Parathyroid adenoma (tissue), 2 donors: ENCODE results near the gene LAMB1.

Experiments used
- H2AFZ ChIP-seq: fragments of 300-600 bp; sonication (generic); one replicate; pipeline ENCODE4 v1.7.0; 2017; ENCODE audit warnings: antibody characterized with exemption, mild to moderate bottlenecking
- H3K27ac ChIP-seq: fragments of 300-600 bp; sonication (generic); one replicate; pipeline ENCODE4 v1.7.0; 2017
- H3K27me3 ChIP-seq: fragments of 300-600 bp; sonication (generic); one replicate; pipeline ENCODE4 v1.7.0; 2017; ENCODE audit warnings: low read length; ENCODE audit not compliant: control insufficient read depth, insufficient read depth
- H3K36me3 ChIP-seq: fragments of 300-600 bp; sonication (generic); one replicate; pipeline ENCODE4 v1.7.0; 2017; ENCODE audit warnings: low read length; ENCODE audit not compliant: control insufficient read depth, insufficient read depth
- H3K4me1 ChIP-seq: fragments of 300-600 bp; sonication (generic); one replicate; pipeline ENCODE4 v1.7.0; 2017; ENCODE audit warnings: control low read depth
- H3K4me2 ChIP-seq: fragments of 300-600 bp; sonication (generic); one replicate; pipeline ENCODE4 v1.7.0; 2017; ENCODE audit warnings: low read length
- H3K4me3 ChIP-seq: fragments of 300-600 bp; sonication (generic); one replicate; pipeline ENCODE4 v1.7.0; 2017; ENCODE audit warnings: low read depth, low read length
- H3K79me2 ChIP-seq: fragments of 300-600 bp; sonication (generic); one replicate; pipeline ENCODE4 v1.7.0; 2017; ENCODE audit warnings: control low read depth
- H3K9ac ChIP-seq: fragments of 300-600 bp; sonication (generic); one replicate; pipeline ENCODE4 v1.7.0; 2017; ENCODE audit warnings: mild to moderate bottlenecking
- H3K9me3 ChIP-seq: fragments of 300-600 bp; sonication (generic); one replicate; pipeline ENCODE4 v1.7.0; 2017; ENCODE audit warnings: low read length; ENCODE audit not compliant: control insufficient read depth
- CTCF ChIP-seq: fragments of 300-600 bp; sonication (generic); IDR thresholded peaks from one replicate; pipeline ENCODE4 v1.7.0; 2017; ENCODE audit warnings: antibody characterized with exemption, mild to moderate bottlenecking
- donor health status: primary hyperparathyroidism.

LAMB1 gene

DNA sequence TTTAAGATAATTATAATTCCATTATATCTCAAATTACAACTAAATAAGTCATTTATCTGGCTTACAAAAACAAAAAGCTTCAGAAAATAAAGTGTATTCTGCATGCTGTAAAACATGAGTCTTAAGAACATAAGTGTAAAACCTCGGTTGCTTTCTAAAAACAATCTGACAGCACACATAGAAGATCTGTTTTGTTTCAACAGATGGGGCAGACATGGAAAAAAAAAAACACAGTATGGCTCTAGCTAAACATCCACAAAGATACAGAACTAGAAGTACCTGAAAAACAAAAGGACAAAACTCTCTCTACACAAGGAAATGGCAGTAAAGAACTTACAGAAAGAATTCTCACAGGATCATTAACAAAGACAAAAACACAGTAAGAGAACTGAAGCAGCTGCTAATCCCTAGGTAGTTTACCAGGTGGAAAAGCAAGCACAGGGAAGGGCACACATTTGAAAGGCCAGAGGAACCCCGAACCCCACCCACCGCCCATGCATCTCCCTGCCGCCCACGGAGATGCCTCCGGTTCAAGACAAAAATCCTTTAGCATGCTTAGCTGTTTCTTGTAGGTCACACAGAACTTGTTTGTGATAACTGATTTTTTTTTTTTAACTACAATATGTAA is 69.5 kb downstream of the LAMB1 start:
- no peak overlapping the region for H3K27ac ChIP-seq
- no peak overlapping the region for H3K4me3 ChIP-seq
- H3K4me2 ChIP-seq, result no peak overlapping the region
- no peaks in the 10 kb centered on the region for H3K4me1 ChIP-seq
- H2AFZ ChIP-seq, result no peak overlapping the region
- H3K9ac ChIP-seq, result no peak overlapping the region
- no peaks in the 10 kb centered on the region for H3K27me3 ChIP-seq
- no peaks in the 10 kb centered on the region for H3K79me2 ChIP-seq
- no peaks in the 10 kb centered on the region for H3K9me3 ChIP-seq
- TF ChIP-seq CTCF, result no peak
- H3K36me3 ChIP-seq, result no peaks in the 10 kb centered on the region

- TF ChIP-seq CTCF, result no peak
- Histone ChIP-seq H2AFZ (no peak overlapping the region), H3K4me3 (no peak overlapping the region), H3K79me2 (no peaks in the 10 kb centered on the region), H3K9me3 (no peaks in the 10 kb centered on the region), H3K36me3 (no peaks in the 10 kb centered on the region), H3K4me2 (no peak overlapping the region), H3K27me3 (no peaks in the 10 kb centered on the region), H3K27ac (no peak overlapping the region), H3K9ac (no peak overlapping the region), H3K4me1 (no peaks in the 10 kb centered on the region)
These were observed 70.2 kb downstream of the LAMB1 start for GRCh38 chr7:107932805-107933204.

- no peaks in the 10 kb centered on the region for H3K9me3 ChIP-seq
- H3K27me3 ChIP-seq, result no peaks in the 10 kb centered on the region
- H3K27ac ChIP-seq, result no peak overlapping the region
- no peaks in the 10 kb centered on the region for H3K36me3 ChIP-seq
- no peaks in the 10 kb centered on the region for H3K79me2 ChIP-seq
- H3K9ac ChIP-seq, result no peak overlapping the region
- H3K4me2 ChIP-seq, result no peak overlapping the region
- TF ChIP-seq CTCF, result no peak
- no peaks in the 10 kb centered on the region for H3K4me1 ChIP-seq
- no peak overlapping the region for H2AFZ ChIP-seq
- no peak overlapping the region for H3K4me3 ChIP-seq
These were observed 71.0 kb downstream of the LAMB1 start for GRCh38 chr7:107931740-107932515.

- Histone ChIP-seq H3K79me2 (no peaks in the 10 kb centered on the region), H3K36me3 (no peaks in the 10 kb centered on the region), H3K4me3 (no peak overlapping the region), H3K27me3 (no peaks in the 10 kb centered on the region), H2AFZ (no peak overlapping the region), H3K4me1 (no peaks in the 10 kb centered on the region), H3K9ac (no peak overlapping the region), H3K4me2 (no peak overlapping the region), H3K27ac (no peak overlapping the region), H3K9me3 (no peaks in the 10 kb centered on the region)
- TF ChIP-seq CTCF, result no peak
These were observed 76.5 kb downstream of the LAMB1 start for GRCh38 chr7:107926481-107926880.
